Osteoblast (primary cell): ENCODE results near the gene LPO. TPM values are rescaled to one million over a fixed set of nuclear protein-coding genes. Genes with fewer than 3 reads are reported as not detected.

Experiments
- DNase-seq: peaks from one replicate; pipeline ENCODE4 v3.0.0; 2011; ENCODE audit warnings: low spot score, mixed read lengths; ENCODE audit not compliant: insufficient read length; ENCODE audit errors: missing footprints
- H2AFZ ChIP-seq: 2 replicates; pipeline ENCODE4 v1.6.0; 2011; ENCODE audit warnings: mild to moderate bottlenecking, low read length
- H3K27ac ChIP-seq: 2 replicates; pipeline ENCODE4 v1.5.1; 2011; ENCODE audit warnings: mild to moderate bottlenecking, low read depth, low read length, moderate library complexity
- H3K27me3 ChIP-seq: 2 replicates; pipeline ENCODE4 v1.6.0; 2012; ENCODE audit warnings: mild to moderate bottlenecking, control low read depth, inconsistent platforms, low read length, moderate library complexity; ENCODE audit not compliant: insufficient read depth
- H3K36me3 ChIP-seq: 2 replicates; pipeline ENCODE4 v1.5.1; 2011; ENCODE audit warnings: mild to moderate bottlenecking, low read length, control low read depth, moderate library complexity; ENCODE audit not compliant: insufficient read depth
- H3K4me1 ChIP-seq: 2 replicates; pipeline ENCODE4 v1.5.1; 2011; ENCODE audit warnings: mild to moderate bottlenecking, low read length, control low read depth, moderate library complexity; ENCODE audit not compliant: insufficient read depth
- H3K4me2 ChIP-seq: 2 replicates; pipeline ENCODE4 v1.6.0; 2011; ENCODE audit warnings: mild to moderate bottlenecking, low read length; ENCODE audit not compliant: insufficient read depth
- H3K4me3 ChIP-seq: fragments of 200-600 bp; sonication (generic); 3 replicates; pipeline ENCODE4 v1.5.1; 2012; ENCODE audit warnings: mild to moderate bottlenecking, low read length, inconsistent platforms; ENCODE audit not compliant: insufficient read depth
- H3K79me2 ChIP-seq: 2 replicates; pipeline ENCODE4 v1.6.0; 2012; ENCODE audit warnings: mild to moderate bottlenecking, low read length, control low read depth, inconsistent platforms; ENCODE audit not compliant: insufficient read depth
- H3K9me3 ChIP-seq: 2 replicates; pipeline ENCODE4 v1.5.1; 2011; ENCODE audit warnings: low read depth, low read length, control low read depth
- H4K20me1 ChIP-seq: 2 replicates; pipeline ENCODE4 v1.6.0; 2012; ENCODE audit warnings: mild to moderate bottlenecking, low read length, control low read depth; ENCODE audit not compliant: insufficient read depth
- total RNA-seq: library from RNA; depleted of rRNA; stranded (reverse); fragments of >200 nt; gene quantifications from 2 replicates; pipeline ENCODE4 v1.2.3, GENCODE V29; 2012
- TF ChIP-seq, protein P1 (sequence below): IDR thresholded peaks from 2 replicates; pipeline ENCODE4 v1.5.1; 2011; ENCODE audit warnings: mild to moderate bottlenecking, low read depth, low read length, moderate library complexity; ENCODE audit errors: extremely low read depth

The LPO gene
- total RNA-seq, 1 donor, result not detected

DNA sequence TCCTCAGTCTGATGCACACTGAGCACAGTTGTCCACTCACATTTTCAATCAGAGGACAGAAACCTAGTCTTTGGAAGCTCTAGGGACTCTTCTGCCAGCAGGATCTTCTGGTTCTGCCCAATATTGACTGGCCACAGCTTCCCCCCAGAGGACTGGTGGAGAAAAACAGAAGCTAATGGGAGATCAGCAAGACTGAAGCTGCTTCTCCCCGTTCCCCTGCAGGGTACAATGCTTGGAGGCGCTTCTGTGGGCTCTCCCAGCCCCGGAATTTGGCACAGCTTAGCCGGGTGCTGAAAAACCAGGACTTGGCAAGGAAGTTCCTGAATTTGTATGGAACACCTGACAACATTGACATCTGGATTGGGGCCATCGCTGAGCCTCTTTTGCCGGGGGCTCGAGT lies 35.5 kb upstream of the LPO start:
- Histone ChIP-seq H3K4me2 (no peak overlapping the region), H3K36me3 (no peaks in the 10 kb centered on the region), H3K4me1 (no peaks in the 10 kb centered on the region), H3K27me3 (peaks cover 7% of the 10 kb centered on the region), H3K4me3 (no peak overlapping the region), H3K9me3 (no peaks in the 10 kb centered on the region), H3K79me2 (no peaks in the 10 kb centered on the region), H4K20me1 (no peaks in the 10 kb centered on the region), H2AFZ (no peak overlapping the region), H3K27ac (no peak overlapping the region)
- TF ChIP-seq, protein P1, sequence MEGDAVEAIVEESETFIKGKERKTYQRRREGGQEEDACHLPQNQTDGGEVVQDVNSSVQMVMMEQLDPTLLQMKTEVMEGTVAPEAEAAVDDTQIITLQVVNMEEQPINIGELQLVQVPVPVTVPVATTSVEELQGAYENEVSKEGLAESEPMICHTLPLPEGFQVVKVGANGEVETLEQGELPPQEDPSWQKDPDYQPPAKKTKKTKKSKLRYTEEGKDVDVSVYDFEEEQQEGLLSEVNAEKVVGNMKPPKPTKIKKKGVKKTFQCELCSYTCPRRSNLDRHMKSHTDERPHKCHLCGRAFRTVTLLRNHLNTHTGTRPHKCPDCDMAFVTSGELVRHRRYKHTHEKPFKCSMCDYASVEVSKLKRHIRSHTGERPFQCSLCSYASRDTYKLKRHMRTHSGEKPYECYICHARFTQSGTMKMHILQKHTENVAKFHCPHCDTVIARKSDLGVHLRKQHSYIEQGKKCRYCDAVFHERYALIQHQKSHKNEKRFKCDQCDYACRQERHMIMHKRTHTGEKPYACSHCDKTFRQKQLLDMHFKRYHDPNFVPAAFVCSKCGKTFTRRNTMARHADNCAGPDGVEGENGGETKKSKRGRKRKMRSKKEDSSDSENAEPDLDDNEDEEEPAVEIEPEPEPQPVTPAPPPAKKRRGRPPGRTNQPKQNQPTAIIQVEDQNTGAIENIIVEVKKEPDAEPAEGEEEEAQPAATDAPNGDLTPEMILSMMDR, result no peak
- DNase-seq, result no peak

DNA sequence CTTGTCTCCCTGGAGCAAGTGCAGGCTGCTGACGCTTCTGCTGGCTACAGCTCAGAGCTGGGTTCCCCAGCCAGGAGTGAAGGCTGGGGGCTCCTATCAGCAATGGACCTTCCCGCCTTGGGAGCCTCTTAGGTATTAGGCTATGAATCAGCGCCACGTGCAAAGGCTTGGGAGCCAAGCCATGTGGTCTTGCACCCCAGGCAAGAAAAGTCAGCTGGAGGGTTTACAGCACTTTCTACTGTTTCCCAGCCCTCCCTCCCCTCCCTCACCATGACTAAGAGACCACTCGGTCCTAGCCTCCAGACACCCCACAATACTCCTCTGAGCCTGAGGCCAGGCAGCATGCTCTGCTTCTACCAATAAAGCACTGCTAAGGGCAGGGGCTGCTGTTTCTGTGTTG lies 33.6 kb upstream of the LPO start:
- no peak for DNase-seq
- Histone ChIP-seq H3K4me2 (no peak overlapping the region), H4K20me1 (no peaks in the 10 kb centered on the region), H3K27ac (no peak overlapping the region), H3K4me1 (no peaks in the 10 kb centered on the region), H3K9me3 (no peaks in the 10 kb centered on the region), H2AFZ (no peak overlapping the region), H3K4me3 (no peak overlapping the region), H3K27me3 (peaks cover 1% of the 10 kb centered on the region), H3K36me3 (no peaks in the 10 kb centered on the region), H3K79me2 (no peaks in the 10 kb centered on the region)
- TF ChIP-seq, protein P1, result no peak

DNA sequence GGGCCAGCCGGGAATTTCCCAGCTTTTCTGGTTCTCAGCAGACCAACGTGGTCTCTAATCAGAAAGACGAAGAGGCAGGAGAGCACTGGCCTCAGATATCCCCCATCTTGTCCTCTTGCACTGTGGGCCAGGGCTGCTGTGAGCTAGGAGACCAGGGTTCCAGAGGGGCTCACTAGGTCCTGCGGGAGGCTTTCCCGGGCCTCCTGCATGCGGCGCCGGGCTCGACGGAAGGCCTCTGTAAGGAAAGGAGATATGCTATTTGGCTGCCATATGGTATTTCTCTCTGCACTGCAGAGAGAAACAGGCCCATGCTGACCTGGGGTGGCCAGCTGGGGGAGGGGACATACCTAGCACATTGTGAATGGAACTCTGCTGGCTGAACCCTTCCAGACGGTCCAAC lies 32.4 kb upstream of the LPO start:
- no peak overlapping the region for H3K4me3 ChIP-seq
- no peak overlapping the region for H2AFZ ChIP-seq
- TF ChIP-seq, protein P1, result no peak

DNA sequence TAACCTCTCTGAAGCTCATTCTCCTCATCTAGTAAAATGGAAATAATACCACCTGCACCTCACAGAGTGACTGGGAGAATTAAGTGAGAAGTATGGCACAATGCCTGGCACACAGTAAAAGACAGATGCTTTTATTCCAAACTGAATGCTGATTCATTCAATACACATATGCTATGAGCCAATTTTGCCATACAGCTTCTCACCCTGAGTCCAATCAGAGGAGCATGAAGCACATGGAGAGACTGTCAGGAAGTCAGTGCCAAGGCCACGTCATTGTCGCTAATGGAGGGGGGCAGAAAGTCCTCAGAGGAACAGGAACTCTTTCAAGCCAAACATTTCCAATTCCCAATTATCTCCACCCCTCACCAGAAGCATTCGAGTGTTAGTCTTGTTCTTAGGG lies 30.9 kb upstream of the LPO start:
- Histone ChIP-seq H3K27me3 (no peaks in the 10 kb centered on the region), H3K36me3 (peaks cover 4% of the 10 kb centered on the region), H3K9me3 (no peaks in the 10 kb centered on the region), H3K79me2 (no peaks in the 10 kb centered on the region), H3K4me3 (no peak overlapping the region), H3K27ac (no peak overlapping the region), H3K4me2 (no peak overlapping the region), H2AFZ (no peak overlapping the region), H4K20me1 (no peaks in the 10 kb centered on the region), H3K4me1 (no peaks in the 10 kb centered on the region)
- DNase-seq, result no peak
- TF ChIP-seq, protein P1, result no peak

More for the DNA sequence above, 32.4 kb upstream of the LPO start:
- Histone ChIP-seq H3K27me3 (no peaks in the 10 kb centered on the region), H3K4me2 (no peak overlapping the region), H4K20me1 (no peaks in the 10 kb centered on the region), H3K9me3 (no peaks in the 10 kb centered on the region), H3K36me3 (no peaks in the 10 kb centered on the region), H3K79me2 (no peaks in the 10 kb centered on the region), H3K4me1 (no peaks in the 10 kb centered on the region), H3K27ac (no peak overlapping the region)
- DNase-seq, result no peak
